Epithelial cell of proximal tubule (primary cell): ENCODE data around the gene PRKCE. TPM values are rescaled to one million over a fixed set of nuclear protein-coding genes. Genes with fewer than 3 reads are reported as not detected.

ENCODE experiments used
- DNase-seq: peaks from one replicate; pipeline ENCODE4 v3.0.0-alpha.2; 2011; ENCODE audit warnings: low read depth
- H3K4me3 ChIP-seq: 2 replicates; pipeline ENCODE4 v1.5.1; 2011; ENCODE audit warnings: low read depth, mild to moderate bottlenecking, low read length
- total RNA-seq: library from RNA; depleted of rRNA; stranded (reverse); fragments of >200 nt; gene quantifications from 2 replicates; pipeline ENCODE4 v1.2.3, GENCODE V29; 2015
- TF ChIP-seq, protein P1 (sequence below): conservative IDR thresholded peaks from 2 replicates; pipeline ENCODE4 v1.5.1; 2012; ENCODE audit warnings: low read depth, mild to moderate bottlenecking, low read length

PRKCE gene
- total RNA-seq, 1 donor from 2014 or later, result 2.5 TPM

- no peak overlapping the region for H3K4me3 ChIP-seq
- no peak for DNase-seq
- TF ChIP-seq, protein P1, sequence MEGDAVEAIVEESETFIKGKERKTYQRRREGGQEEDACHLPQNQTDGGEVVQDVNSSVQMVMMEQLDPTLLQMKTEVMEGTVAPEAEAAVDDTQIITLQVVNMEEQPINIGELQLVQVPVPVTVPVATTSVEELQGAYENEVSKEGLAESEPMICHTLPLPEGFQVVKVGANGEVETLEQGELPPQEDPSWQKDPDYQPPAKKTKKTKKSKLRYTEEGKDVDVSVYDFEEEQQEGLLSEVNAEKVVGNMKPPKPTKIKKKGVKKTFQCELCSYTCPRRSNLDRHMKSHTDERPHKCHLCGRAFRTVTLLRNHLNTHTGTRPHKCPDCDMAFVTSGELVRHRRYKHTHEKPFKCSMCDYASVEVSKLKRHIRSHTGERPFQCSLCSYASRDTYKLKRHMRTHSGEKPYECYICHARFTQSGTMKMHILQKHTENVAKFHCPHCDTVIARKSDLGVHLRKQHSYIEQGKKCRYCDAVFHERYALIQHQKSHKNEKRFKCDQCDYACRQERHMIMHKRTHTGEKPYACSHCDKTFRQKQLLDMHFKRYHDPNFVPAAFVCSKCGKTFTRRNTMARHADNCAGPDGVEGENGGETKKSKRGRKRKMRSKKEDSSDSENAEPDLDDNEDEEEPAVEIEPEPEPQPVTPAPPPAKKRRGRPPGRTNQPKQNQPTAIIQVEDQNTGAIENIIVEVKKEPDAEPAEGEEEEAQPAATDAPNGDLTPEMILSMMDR, result no peak
Observed at GRCh38 chr2:46013726-46014125, 362.3 kb downstream of the PRKCE start.

DNA sequence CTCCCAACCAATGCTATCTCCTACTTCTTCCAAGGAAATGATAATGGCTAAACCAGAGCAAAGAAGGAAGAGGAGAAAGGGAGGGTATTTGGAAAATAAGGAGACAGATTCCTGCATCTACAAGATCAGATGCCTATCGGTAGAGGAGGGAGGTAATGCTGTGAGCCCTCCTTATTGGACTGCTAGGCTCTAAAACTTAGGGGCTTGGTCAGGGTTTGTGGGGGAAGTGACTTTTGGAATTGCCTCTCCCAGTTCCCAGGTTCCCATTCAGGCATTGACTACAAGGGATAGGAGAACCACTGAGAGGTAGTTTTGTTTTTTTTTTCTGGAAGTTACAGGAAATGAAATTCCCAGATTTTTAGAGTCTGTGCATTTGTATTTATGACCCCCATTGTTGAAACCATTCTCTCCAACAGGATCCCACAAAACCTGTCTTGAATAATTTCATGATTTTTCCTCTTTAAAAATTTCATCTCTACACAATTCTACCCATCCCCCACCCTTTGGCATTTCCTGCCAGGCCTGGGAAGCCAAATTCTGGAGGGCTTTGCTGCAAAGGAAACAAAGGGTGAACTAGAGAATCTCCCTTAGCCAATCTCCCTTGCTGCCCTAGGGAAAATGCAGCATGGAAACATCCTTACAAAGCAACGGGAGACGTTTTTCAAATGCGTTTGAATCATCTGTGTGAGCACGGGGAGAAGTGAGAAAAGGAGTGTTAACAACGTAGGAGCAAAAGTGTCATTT, 363.6 kb downstream of the PRKCE start:
- TF ChIP-seq, protein P1, result no peak
- H3K4me3 ChIP-seq, result no peak overlapping the region
- DNase-seq, result no peak

DNA sequence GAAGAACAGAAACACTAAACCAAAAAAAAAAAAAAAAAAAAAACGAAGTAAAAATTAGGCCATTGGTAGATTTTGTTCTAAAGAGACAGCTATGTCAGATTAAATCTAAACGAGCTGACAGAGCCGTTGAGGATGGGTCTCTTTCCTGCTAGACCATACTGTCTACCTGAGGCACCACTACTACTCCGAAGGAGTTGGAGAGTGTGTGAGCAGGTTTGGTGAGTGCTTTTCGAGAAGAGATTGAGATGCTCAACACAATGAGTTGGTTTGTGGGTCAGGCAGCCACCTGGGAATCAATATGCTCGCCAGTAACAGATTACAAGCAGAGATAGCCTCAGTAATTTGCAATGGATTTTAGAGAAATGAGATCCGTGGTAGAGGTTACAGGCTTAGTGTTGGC, 364.2 kb downstream of the PRKCE start:
- H3K4me3 ChIP-seq, result no peak overlapping the region
- DNase-seq, result no peak
- TF ChIP-seq, protein P1, result no peak

GRCh38 chr2:46016091-46016490, 364.6 kb downstream of the PRKCE start:
- no peak overlapping the region for H3K4me3 ChIP-seq
- no peak for DNase-seq
- TF ChIP-seq, protein P1, result no peak

DNA sequence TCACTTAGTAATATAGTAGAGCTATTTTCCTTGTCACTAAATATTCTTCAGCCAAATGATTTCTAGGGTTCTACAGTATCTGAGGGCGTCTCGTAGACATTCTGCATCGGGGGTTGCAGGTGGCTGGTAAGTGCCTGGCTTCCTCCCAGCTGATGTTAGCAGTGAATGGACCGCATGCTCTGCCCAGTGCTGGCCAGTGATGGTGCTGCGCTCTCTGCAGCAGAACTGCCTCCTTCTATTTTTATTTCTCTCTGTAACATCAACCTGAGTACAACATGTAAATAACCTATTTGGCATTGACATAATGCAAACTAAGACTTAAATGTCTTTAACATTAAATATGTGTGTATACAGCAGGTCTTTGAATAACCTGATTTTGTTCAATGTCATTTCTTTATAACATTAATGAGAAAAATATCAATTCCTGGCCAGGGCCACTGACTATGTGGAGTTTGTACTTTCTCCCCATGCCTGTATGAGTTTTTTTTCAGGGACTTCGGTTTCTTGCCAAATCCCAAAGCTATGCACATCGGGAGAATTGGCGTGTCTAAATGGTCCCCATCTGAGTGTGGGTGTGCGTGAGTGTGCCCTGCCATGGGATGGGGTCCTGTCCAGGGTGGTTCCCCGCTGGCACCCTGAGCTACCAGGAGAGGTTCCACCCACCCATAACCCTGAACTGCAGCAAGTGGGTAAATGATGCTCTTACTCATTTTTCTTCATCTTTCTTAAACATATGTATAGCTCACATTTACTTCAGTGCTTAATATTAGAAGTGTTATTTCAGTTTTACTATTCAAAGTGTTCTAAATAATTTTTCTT, 367.5 kb downstream of the PRKCE start:
- no peak overlapping the region for H3K4me3 ChIP-seq
- TF ChIP-seq, protein P1, result no peak
- DNase-seq, result no peak

DNA sequence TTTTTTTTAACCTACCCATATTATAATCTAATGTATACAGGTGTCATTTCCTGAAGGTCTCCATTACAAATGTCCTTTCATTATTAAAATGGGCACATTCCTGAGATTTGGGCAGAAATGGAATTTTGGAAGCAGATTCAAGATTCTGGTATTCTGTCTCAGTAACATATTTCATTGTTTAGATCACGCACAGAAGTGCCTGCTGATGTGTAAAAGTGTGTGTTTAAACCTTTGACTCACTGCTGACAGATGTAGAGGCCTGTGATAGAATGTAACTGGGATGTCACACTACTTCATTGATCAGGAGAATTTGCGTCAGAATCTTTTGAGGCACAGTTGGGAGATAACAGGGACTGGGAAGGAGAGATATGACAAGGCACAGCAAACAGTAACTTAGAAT, 368.9 kb downstream of the PRKCE start:
- H3K4me3 ChIP-seq, result no peak overlapping the region
- no peak for DNase-seq
- TF ChIP-seq, protein P1, result no peak
